ENCODE results near the gene CALN1.

CALN1 gene

DNA sequence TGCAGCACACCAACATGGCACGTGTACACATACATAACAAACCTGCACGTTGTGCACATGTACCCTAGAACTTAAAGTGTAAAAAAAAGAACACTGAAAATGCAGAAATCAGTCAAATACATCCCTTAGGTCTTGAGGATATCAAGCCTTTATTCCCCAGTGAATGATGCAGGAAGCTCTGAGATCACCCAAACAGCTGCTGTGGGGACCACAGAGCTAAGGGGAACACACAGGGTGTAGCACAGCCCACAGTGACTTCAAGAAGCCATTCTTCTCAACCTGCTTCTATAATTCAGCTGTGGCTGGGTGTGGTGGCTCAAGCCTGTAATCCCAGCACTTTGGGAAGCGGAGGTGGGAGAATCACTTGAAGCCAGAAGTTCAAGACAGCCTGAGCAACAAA lies 314.9 kb downstream of the CALN1 start:
- H3K27me3 ChIP-seq (replicated peaks in 2 of 5; ENCODE audit: control insufficient read depth in 4 of 5, insufficient read depth in 5 of 5, low read length in 4 of 5), result no peaks in the 10 kb centered on the region
- H3K9me3 ChIP-seq (ENCODE audit: control extremely low read depth in 1 of 5, control insufficient read depth in 4 of 5, insufficient read depth in 2 of 5, low read depth in 1 of 5, low read length in 4 of 5), result peaks cover 0 to 8% (median 2%) of the 10 kb centered on the region in 5 experiments
- H3K4me1 ChIP-seq (ENCODE audit: control extremely low read depth in 1 of 4, control insufficient read depth in 4 of 4, insufficient read depth in 4 of 4, low read length in 3 of 4), result peaks cover 0 to 7% (median 3%) of the 10 kb centered on the region in 4 experiments
- DNase-seq, result peak in 2 of 3 donors; percentile 53 to 72
- ChIA-PET POLR2A (no interaction called here), CTCF (interaction anchor here (1.6 kb wide), 1 partner anchor 238 kb away, joined by 3 read pairs; no protein-coding TSS in a partner anchor)
- 100% methylated on average over 2 of the region's 3 CpGs for WGBS (ENCODE audit: insufficient coverage)
- no peak overlapping the region for H3K27ac ChIP-seq (ENCODE audit: insufficient read depth in 1 of 2, low read depth in 1 of 2, low read length in 2 of 2, poor library complexity in 1 of 2, severe bottlenecking in 2 of 2)
- no peak overlapping the region for H3K4me3 ChIP-seq (ENCODE audit: control insufficient read depth in 1 of 7, extremely low read depth in 1 of 7, insufficient read depth in 4 of 7, low read depth in 2 of 7, low read length in 6 of 7)
- H3K36me3 ChIP-seq (ENCODE audit: control insufficient read depth in 4 of 4, insufficient read depth in 4 of 4, low read length in 3 of 4), result peaks cover 2 to 13% (median 5%) of the 10 kb centered on the region in 4 experiments

GRCh38 chr7:72092769-72093168 lies 319.4 kb downstream of the CALN1 start:
- POLR2A ChIA-PET, result interaction anchor here (0.6 kb wide), 1 partner anchor 301 kb away, joined by 3 read pairs; no protein-coding TSS in a partner anchor
- WGBS (ENCODE audit: insufficient coverage), result 97% methylated on average over 2 of the region's 5 CpGs
- CTCF ChIA-PET, result no interaction called here

DNA sequence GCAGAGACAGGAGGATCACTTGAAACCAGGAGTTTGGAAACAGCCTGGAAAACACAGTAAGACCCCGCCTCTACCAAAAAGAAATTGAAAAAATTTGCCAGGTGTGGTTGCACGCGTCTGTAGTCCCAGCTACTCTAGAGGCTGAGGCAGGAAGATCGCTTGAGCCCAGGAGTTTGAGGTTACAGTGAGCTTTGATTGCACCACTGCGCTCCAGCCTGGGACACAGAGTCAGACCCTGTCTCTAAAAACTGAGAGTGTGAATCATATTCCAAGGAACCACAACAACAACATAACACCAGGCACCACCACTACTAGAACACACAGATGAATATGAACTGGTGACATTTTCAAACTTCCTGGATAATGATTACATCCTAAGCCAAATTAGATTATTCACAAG lies 324.2 kb downstream of the CALN1 start:
- DNase-seq, result no peak
- Histone ChIP-seq H3K27me3 (replicated peaks in 2 of 5; ENCODE audit: control insufficient read depth in 4 of 5, insufficient read depth in 5 of 5, low read length in 4 of 5) (no peaks in the 10 kb centered on the region), H3K27ac (ENCODE audit: insufficient read depth in 1 of 2, low read depth in 1 of 2, low read length in 2 of 2, poor library complexity in 1 of 2, severe bottlenecking in 2 of 2) (no peak overlapping the region), H3K4me3 (ENCODE audit: control insufficient read depth in 1 of 7, extremely low read depth in 1 of 7, insufficient read depth in 4 of 7, low read depth in 2 of 7, low read length in 6 of 7) (no peak overlapping the region), H3K4me1 (ENCODE audit: control extremely low read depth in 1 of 4, control insufficient read depth in 4 of 4, insufficient read depth in 4 of 4, low read length in 3 of 4) (peaks cover 0 to 15% (median 3%) of the 10 kb centered on the region in 4 experiments), H3K36me3 (ENCODE audit: control insufficient read depth in 4 of 4, insufficient read depth in 4 of 4, low read length in 3 of 4) (peaks cover 0 to 4% (median 0%) of the 10 kb centered on the region in 4 experiments), H3K9me3 (ENCODE audit: control extremely low read depth in 1 of 5, control insufficient read depth in 4 of 5, insufficient read depth in 2 of 5, low read depth in 1 of 5, low read length in 4 of 5) (peaks cover 0 to 15% (median 0%) of the 10 kb centered on the region in 5 experiments)
- 90% methylated on average over 4 of the region's 5 CpGs for WGBS (ENCODE audit: insufficient coverage)
- ChIA-PET POLR2A (no interaction called here), CTCF (no interaction called here)

More at GRCh38 chr7:72092769-72093168, 319.4 kb downstream of the CALN1 start:
- Histone ChIP-seq H3K36me3 (ENCODE audit: control insufficient read depth in 4 of 4, insufficient read depth in 4 of 4, low read length in 3 of 4) (peaks cover 0 to 6% (median 2%) of the 10 kb centered on the region in 4 experiments), H3K9me3 (ENCODE audit: control extremely low read depth in 1 of 5, control insufficient read depth in 4 of 5, insufficient read depth in 2 of 5, low read depth in 1 of 5, low read length in 4 of 5) (peaks cover 0 to 17% (median 2%) of the 10 kb centered on the region in 5 experiments), H3K27me3 (replicated peaks in 2 of 5; ENCODE audit: control insufficient read depth in 4 of 5, insufficient read depth in 5 of 5, low read length in 4 of 5) (no peaks in the 10 kb centered on the region), H3K4me1 (ENCODE audit: control extremely low read depth in 1 of 4, control insufficient read depth in 4 of 4, insufficient read depth in 4 of 4, low read length in 3 of 4) (peaks cover 0 to 12% (median 3%) of the 10 kb centered on the region in 4 experiments), H3K27ac (ENCODE audit: insufficient read depth in 1 of 2, low read depth in 1 of 2, low read length in 2 of 2, poor library complexity in 1 of 2, severe bottlenecking in 2 of 2) (no peak overlapping the region), H3K4me3 (ENCODE audit: control insufficient read depth in 1 of 7, extremely low read depth in 1 of 7, insufficient read depth in 4 of 7, low read depth in 2 of 7, low read length in 6 of 7) (no peak overlapping the region)
- DNase-seq, result no peak

- POLR2A ChIA-PET, result interaction anchor here (0.6 to 1.3 kb wide), 2 partner anchors 25 to 88 kb away, joined by 3 to 4 read pairs; no protein-coding TSS in a partner anchor
- Histone ChIP-seq H3K27ac (ENCODE audit: insufficient read depth in 1 of 2, low read depth in 1 of 2, low read length in 2 of 2, poor library complexity in 1 of 2, severe bottlenecking in 2 of 2) (peak overlapping the region; percentile 22 to 56), H3K36me3 (ENCODE audit: control insufficient read depth in 4 of 4, insufficient read depth in 4 of 4, low read length in 3 of 4) (peaks cover 0 to 6% (median 0%) of the 10 kb centered on the region in 4 experiments), H3K4me3 (ENCODE audit: control insufficient read depth in 1 of 7, extremely low read depth in 1 of 7, insufficient read depth in 4 of 7, low read depth in 2 of 7, low read length in 6 of 7) (peak overlapping the region in 4 of 7 experiments; percentile 12 to 42 (median 28)), H3K4me1 (ENCODE audit: control extremely low read depth in 1 of 4, control insufficient read depth in 4 of 4, insufficient read depth in 4 of 4, low read length in 3 of 4) (peaks cover 9 to 44% (median 25%) of the 10 kb centered on the region in 4 experiments), H3K27me3 (replicated peaks in 2 of 5; ENCODE audit: control insufficient read depth in 4 of 5, insufficient read depth in 5 of 5, low read length in 4 of 5) (no peaks in the 10 kb centered on the region), H3K9me3 (ENCODE audit: control extremely low read depth in 1 of 5, control insufficient read depth in 4 of 5, insufficient read depth in 2 of 5, low read depth in 1 of 5, low read length in 4 of 5) (no peaks in the 10 kb centered on the region)
- whole genome bisulfite sequencing (ENCODE audit: insufficient coverage), result 34% methylated on average over 6 of the region's 7 CpGs
- CTCF ChIA-PET, result interaction anchor here (0.5 to 1.5 kb wide), 9 partner anchors 14 to 414 kb away, joined by 3 to 7 read pairs (median 3); no protein-coding TSS in a partner anchor
- DNase-seq, result peak; percentile 28 to 88 (median 84)
These were observed 331.1 kb downstream of the CALN1 start for GRCh38 chr7:72080865-72081510.

DNA sequence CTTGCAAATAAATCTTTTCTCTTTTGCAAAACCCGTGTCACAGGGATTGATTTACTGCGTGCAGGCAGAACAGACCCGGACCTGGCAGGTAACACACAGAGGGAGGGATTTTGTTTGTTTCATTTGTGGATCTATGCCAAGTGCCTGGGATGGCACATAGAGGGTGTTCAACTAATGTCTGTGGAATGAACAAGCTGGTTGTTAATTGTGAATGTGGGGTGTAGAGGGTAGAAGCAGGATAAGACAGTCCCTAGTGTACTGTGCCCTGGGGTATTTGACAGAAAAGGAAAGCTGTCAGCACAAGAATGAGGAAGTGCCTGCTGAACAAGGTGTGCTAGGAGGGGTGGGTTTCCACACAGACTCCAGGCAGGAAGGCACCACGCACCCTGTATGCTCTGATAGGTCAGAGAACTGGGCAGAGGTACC lies 331.8 kb downstream of the CALN1 start:
- WGBS (ENCODE audit: insufficient coverage), result 0% methylated on average over 3 of the region's 4 CpGs
- Histone ChIP-seq H3K27ac (ENCODE audit: insufficient read depth in 1 of 2, low read depth in 1 of 2, low read length in 2 of 2, poor library complexity in 1 of 2, severe bottlenecking in 2 of 2) (peak overlapping the region; percentile 22 to 56), H3K4me3 (ENCODE audit: control insufficient read depth in 1 of 7, extremely low read depth in 1 of 7, insufficient read depth in 4 of 7, low read depth in 2 of 7, low read length in 6 of 7) (peak overlapping the region in 5 of 7 experiments; percentile 12 to 42 (median 26)), H3K9me3 (ENCODE audit: control extremely low read depth in 1 of 5, control insufficient read depth in 4 of 5, insufficient read depth in 2 of 5, low read depth in 1 of 5, low read length in 4 of 5) (no peaks in the 10 kb centered on the region), H3K4me1 (ENCODE audit: control extremely low read depth in 1 of 4, control insufficient read depth in 4 of 4, insufficient read depth in 4 of 4, low read length in 3 of 4) (peaks cover 9 to 44% (median 25%) of the 10 kb centered on the region in 4 experiments), H3K36me3 (ENCODE audit: control insufficient read depth in 4 of 4, insufficient read depth in 4 of 4, low read length in 3 of 4) (peaks cover 0 to 11% (median under 1%) of the 10 kb centered on the region in 4 experiments), H3K27me3 (replicated peaks in 2 of 5; ENCODE audit: control insufficient read depth in 4 of 5, insufficient read depth in 5 of 5, low read length in 4 of 5) (no peaks in the 10 kb centered on the region)
- ChIA-PET CTCF (interaction anchor here (1.1 to 1.5 kb wide), 6 partner anchors 13 to 255 kb away, joined by 3 to 7 read pairs (median 4); no protein-coding TSS in a partner anchor), POLR2A (interaction anchor here (0.6 to 1.3 kb wide), 2 partner anchors 26 to 87 kb away, joined by 3 to 4 read pairs; no protein-coding TSS in a partner anchor)
- peak; percentile 46 to 88 (median 76) for DNase-seq

GRCh38 chr7:72078856-72079255 lies 333.3 kb downstream of the CALN1 start:
- peaks cover 9 to 40% (median 26%) of the 10 kb centered on the region in 4 experiments for H3K4me1 ChIP-seq (ENCODE audit: control extremely low read depth in 1 of 4, control insufficient read depth in 4 of 4, insufficient read depth in 4 of 4, low read length in 3 of 4)
- H3K4me3 ChIP-seq (ENCODE audit: control insufficient read depth in 1 of 7, extremely low read depth in 1 of 7, insufficient read depth in 4 of 7, low read depth in 2 of 7, low read length in 6 of 7), result no peak overlapping the region
- 94% methylated on average over 7 of the region's 11 CpGs for WGBS (ENCODE audit: insufficient coverage)
- no peak for DNase-seq
- ChIA-PET POLR2A (no interaction called here), CTCF (no interaction called here)
- no peaks in the 10 kb centered on the region for H3K27me3 ChIP-seq (replicated peaks in 2 of 5; ENCODE audit: control insufficient read depth in 4 of 5, insufficient read depth in 5 of 5, low read length in 4 of 5)
- H3K36me3 ChIP-seq (ENCODE audit: control insufficient read depth in 4 of 4, insufficient read depth in 4 of 4, low read length in 3 of 4), result peaks cover 0 to 14% (median 3%) of the 10 kb centered on the region in 4 experiments
- no peak overlapping the region for H3K27ac ChIP-seq (ENCODE audit: insufficient read depth in 1 of 2, low read depth in 1 of 2, low read length in 2 of 2, poor library complexity in 1 of 2, severe bottlenecking in 2 of 2)
- H3K9me3 ChIP-seq (ENCODE audit: control extremely low read depth in 1 of 5, control insufficient read depth in 4 of 5, insufficient read depth in 2 of 5, low read depth in 1 of 5, low read length in 4 of 5), result peaks cover 0 to 6% (median 0%) of the 10 kb centered on the region in 5 experiments

DNA sequence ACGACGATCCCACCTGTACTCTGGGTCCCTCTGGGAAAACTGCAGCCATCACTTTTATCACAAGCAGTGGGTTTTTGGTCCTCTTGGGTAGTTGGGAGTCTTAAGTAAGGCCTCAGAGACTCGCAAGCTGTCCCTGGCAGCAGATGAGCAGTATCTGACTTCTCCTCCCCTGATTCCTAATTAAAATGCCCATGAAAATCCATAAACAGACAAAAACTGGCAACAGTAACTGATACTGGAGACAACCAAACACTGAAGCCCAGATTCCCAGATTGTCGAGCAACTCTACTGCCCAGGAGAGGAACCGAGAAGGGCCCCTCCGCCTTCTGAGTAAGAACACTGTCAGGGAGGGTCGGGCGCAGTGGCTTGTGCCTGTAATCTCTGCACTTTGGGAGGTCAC lies 333.8 kb downstream of the CALN1 start:
- peaks cover 9 to 45% (median 32%) of the 10 kb centered on the region in 4 experiments for H3K4me1 ChIP-seq (ENCODE audit: control extremely low read depth in 1 of 4, control insufficient read depth in 4 of 4, insufficient read depth in 4 of 4, low read length in 3 of 4)
- POLR2A ChIA-PET, result no interaction called here
- H3K36me3 ChIP-seq (ENCODE audit: control insufficient read depth in 4 of 4, insufficient read depth in 4 of 4, low read length in 3 of 4), result peaks cover 0 to 14% (median 3%) of the 10 kb centered on the region in 4 experiments
- no peak for DNase-seq
- CTCF ChIA-PET, result no interaction called here
- no peaks in the 10 kb centered on the region for H3K27me3 ChIP-seq (replicated peaks in 2 of 5; ENCODE audit: control insufficient read depth in 4 of 5, insufficient read depth in 5 of 5, low read length in 4 of 5)
- 97% methylated on average over 5 of the region's 8 CpGs for WGBS (ENCODE audit: insufficient coverage)
- H3K9me3 ChIP-seq (ENCODE audit: control extremely low read depth in 1 of 5, control insufficient read depth in 4 of 5, insufficient read depth in 2 of 5, low read depth in 1 of 5, low read length in 4 of 5), result peaks cover 0 to 6% (median 0%) of the 10 kb centered on the region in 5 experiments
- no peak overlapping the region for H3K4me3 ChIP-seq (ENCODE audit: control insufficient read depth in 1 of 7, extremely low read depth in 1 of 7, insufficient read depth in 4 of 7, low read depth in 2 of 7, low read length in 6 of 7)
- no peak overlapping the region for H3K27ac ChIP-seq (ENCODE audit: insufficient read depth in 1 of 2, low read depth in 1 of 2, low read length in 2 of 2, poor library complexity in 1 of 2, severe bottlenecking in 2 of 2)
